ENCODE measurements around the gene TOPAZ1. TPM values are rescaled to one million over a fixed set of nuclear protein-coding genes. Genes with fewer than 3 reads are reported as not detected.

The TOPAZ1 gene
- total RNA-seq, 1 donor from 2014 or later: not detected

DNA sequence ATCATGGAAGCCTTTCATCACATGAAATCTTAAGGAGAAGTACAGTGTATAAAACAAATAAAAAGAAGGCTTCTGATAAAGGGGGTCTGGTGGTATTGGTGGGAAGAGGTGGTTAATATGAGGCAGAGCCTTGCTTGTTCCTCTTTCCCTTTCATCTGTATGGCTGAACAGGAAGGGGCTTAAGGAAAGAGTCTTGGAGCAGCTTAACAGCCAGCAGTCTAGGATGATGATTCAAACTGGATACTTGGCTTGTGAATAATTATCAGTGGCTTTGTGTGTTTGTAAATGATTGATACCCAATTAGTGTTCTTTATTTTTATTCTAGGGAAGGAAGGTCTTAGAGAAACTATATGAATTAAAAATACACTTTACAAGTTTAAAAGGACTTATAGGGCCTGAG lies 67.8 kb downstream of the TOPAZ1 start:
- H3K79me2 ChIP-seq (ENCODE audit: low read depth): no peaks in the 10 kb centered on the region
- H4K20me1 ChIP-seq (ENCODE audit: low read depth): no peaks in the 10 kb centered on the region
- H3K4me1 ChIP-seq: no peaks in the 10 kb centered on the region
- no peak overlapping the region for H3K4me3 ChIP-seq
- DNase-seq (ENCODE audit: low spot score): no peak
- no peaks in the 10 kb centered on the region for H3K9me3 ChIP-seq (ENCODE audit: low read depth)
- H3K36me3 Mint-ChIP-seq: no peaks in the 10 kb centered on the region
- H3K9me3 Mint-ChIP-seq: no peaks in the 10 kb centered on the region
- H3F3A ChIP-seq (ENCODE audit: low read depth): no peaks in the 10 kb centered on the region
- H3K4me3 Mint-ChIP-seq: no peak overlapping the region
- H3K27me3 ChIP-seq: no peaks in the 10 kb centered on the region
- no peak overlapping the region for H3K27ac Mint-ChIP-seq
- H3K27ac ChIP-seq: no peak overlapping the region
- H3K4me2 ChIP-seq: no peak overlapping the region
- H3K9ac ChIP-seq: no peak overlapping the region
- H3K36me3 ChIP-seq: no peaks in the 10 kb centered on the region
- peak overlapping the region; percentile 22 for H2AFZ ChIP-seq (replicated peaks)
- H3K4me1 Mint-ChIP-seq: no peaks in the 10 kb centered on the region
- TF ChIP-seq, protein P1, sequence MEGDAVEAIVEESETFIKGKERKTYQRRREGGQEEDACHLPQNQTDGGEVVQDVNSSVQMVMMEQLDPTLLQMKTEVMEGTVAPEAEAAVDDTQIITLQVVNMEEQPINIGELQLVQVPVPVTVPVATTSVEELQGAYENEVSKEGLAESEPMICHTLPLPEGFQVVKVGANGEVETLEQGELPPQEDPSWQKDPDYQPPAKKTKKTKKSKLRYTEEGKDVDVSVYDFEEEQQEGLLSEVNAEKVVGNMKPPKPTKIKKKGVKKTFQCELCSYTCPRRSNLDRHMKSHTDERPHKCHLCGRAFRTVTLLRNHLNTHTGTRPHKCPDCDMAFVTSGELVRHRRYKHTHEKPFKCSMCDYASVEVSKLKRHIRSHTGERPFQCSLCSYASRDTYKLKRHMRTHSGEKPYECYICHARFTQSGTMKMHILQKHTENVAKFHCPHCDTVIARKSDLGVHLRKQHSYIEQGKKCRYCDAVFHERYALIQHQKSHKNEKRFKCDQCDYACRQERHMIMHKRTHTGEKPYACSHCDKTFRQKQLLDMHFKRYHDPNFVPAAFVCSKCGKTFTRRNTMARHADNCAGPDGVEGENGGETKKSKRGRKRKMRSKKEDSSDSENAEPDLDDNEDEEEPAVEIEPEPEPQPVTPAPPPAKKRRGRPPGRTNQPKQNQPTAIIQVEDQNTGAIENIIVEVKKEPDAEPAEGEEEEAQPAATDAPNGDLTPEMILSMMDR (IDR thresholded peaks at IDR 0.05): no peak
- TF ChIP-seq EZH2 (IDR thresholded peaks at IDR 0.05): no peak
- TF ChIP-seq EZH2phosphoT487 (IDR thresholded peaks at IDR 0.05): no peak
- peaks cover 2% of the 10 kb centered on the region for H3K27me3 Mint-ChIP-seq (ENCODE audit: insufficient read depth, low read depth)

DNA sequence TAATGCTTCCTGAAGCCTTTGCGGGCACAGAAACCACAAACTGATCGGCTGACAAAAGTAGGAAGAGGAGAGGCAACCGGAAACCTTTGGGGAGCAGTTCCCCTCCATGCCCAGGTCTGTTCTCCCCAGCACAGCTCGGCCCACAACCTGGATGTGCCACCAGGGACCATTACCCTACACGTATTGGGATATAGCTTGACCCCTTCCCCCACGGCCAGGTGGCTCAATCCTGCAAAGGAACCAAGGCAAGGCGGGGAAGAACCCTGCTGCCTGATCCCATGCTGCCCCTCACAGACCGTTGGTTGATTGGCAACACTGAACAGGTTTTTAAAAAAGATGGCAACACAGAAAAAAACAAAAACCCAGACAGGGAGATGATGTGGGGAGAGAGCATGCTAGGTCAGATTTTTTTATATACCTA lies 77.2 kb downstream of the TOPAZ1 start:
- peak overlapping the region; percentile 30 for H2AFZ ChIP-seq (replicated peaks)
- DNase-seq (ENCODE audit: low spot score): peak; percentile 35

DNA sequence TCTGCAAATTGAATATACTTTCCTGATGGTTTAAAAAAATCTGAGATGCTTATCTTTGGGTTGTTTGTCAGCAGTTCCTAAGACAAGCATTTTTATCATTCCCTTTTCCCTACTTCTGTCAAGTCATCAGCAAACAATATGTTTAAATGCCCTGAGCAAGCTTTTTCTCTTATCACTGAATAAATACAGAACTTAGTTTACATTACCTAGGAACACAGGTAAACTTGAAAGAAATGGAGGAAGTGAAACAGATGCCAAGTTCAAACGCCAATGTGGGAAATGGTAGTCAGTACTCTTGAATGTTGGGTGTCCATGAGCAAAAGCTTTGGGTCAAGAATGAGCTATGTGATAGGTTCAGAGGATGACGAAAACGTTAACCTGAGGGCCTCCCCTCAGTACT lies 79.6 kb downstream of the TOPAZ1 start:
- Mint-ChIP-seq H3K27me3 (ENCODE audit: insufficient read depth, low read depth) (peaks cover 2% of the 10 kb centered on the region), H3K4me1 (no peaks in the 10 kb centered on the region), H3K9me3 (no peaks in the 10 kb centered on the region), H3K27ac (no peak overlapping the region), H3K36me3 (no peaks in the 10 kb centered on the region), H3K4me3 (no peak overlapping the region)
- Histone ChIP-seq H3K27ac (no peak overlapping the region), H4K20me1 (ENCODE audit: low read depth) (no peaks in the 10 kb centered on the region), H3K9ac (no peak overlapping the region), H3K4me2 (no peak overlapping the region), H3F3A (ENCODE audit: low read depth) (no peaks in the 10 kb centered on the region), H3K9me3 (ENCODE audit: low read depth) (no peaks in the 10 kb centered on the region), H3K27me3 (no peaks in the 10 kb centered on the region), H2AFZ (replicated peaks) (no peak overlapping the region), H3K4me3 (no peak overlapping the region), H3K36me3 (no peaks in the 10 kb centered on the region), H3K79me2 (ENCODE audit: low read depth) (no peaks in the 10 kb centered on the region), H3K4me1 (no peaks in the 10 kb centered on the region)
- DNase-seq (ENCODE audit: low spot score): no peak
- TF ChIP-seq, protein P1 (IDR thresholded peaks at IDR 0.05): no peak
- TF ChIP-seq EZH2 (IDR thresholded peaks at IDR 0.05) (no peak), EZH2phosphoT487 (IDR thresholded peaks at IDR 0.05) (no peak)

More for the DNA sequence above, 77.2 kb downstream of the TOPAZ1 start:
- Histone ChIP-seq H3K4me2 (no peak overlapping the region), H3K9ac (no peak overlapping the region), H3K79me2 (ENCODE audit: low read depth) (no peaks in the 10 kb centered on the region), H3K36me3 (no peaks in the 10 kb centered on the region), H4K20me1 (ENCODE audit: low read depth) (no peaks in the 10 kb centered on the region), H3K27ac (no peak overlapping the region), H3K27me3 (no peaks in the 10 kb centered on the region), H3K4me3 (no peak overlapping the region), H3F3A (ENCODE audit: low read depth) (no peaks in the 10 kb centered on the region), H3K9me3 (ENCODE audit: low read depth) (no peaks in the 10 kb centered on the region), H3K4me1 (no peaks in the 10 kb centered on the region)
- Mint-ChIP-seq H3K27ac (no peak overlapping the region), H3K9me3 (no peaks in the 10 kb centered on the region), H3K27me3 (ENCODE audit: insufficient read depth, low read depth) (peaks cover 2% of the 10 kb centered on the region), H3K4me3 (no peak overlapping the region), H3K4me1 (no peaks in the 10 kb centered on the region), H3K36me3 (no peaks in the 10 kb centered on the region)
- TF ChIP-seq, protein P1 (IDR thresholded peaks at IDR 0.05): peak; percentile 33
- TF ChIP-seq EZH2phosphoT487 (IDR thresholded peaks at IDR 0.05): no peak

All from neural progenitor cell (in vitro differentiated cells).